CD4-positive, alpha-beta T cell (primary cell): Measurements from ENCODE around the gene HEATR5A. TPM values are rescaled to one million over a fixed set of nuclear protein-coding genes. Genes with fewer than 3 reads are reported as not detected.

ENCODE experiments used
- ATAC-seq: fragments of 200-7000 bp; cut with Tn5 transposase; one replicate; pipeline ENCODE4 v1.10.0; 2022; ENCODE audit warnings: mild to moderate bottlenecking; ENCODE audit not compliant: poor library complexity
- CTCF ChIA-PET: fragments of 350-600 bp; sonication (Branson Sonifier 250); formaldehyde crosslinking; loops from one replicate; lab custom pipeline; 2021; ENCODE audit warnings: antibody characterized with exemption, inconsistent platforms; lab: Charles Lee
- POLR2A ChIA-PET: fragments of 350-600 bp; sonication (Branson Sonifier 250); formaldehyde crosslinking; loops from one replicate; lab custom pipeline; 2021; ENCODE audit warnings: antibody characterized with exemption, inconsistent platforms; lab: Charles Lee
- DNase-seq, 14 experiments: peaks; one replicate each; pipeline ENCODE4 v3.0.0-alpha.2; 2013 to 2020; ENCODE audit warnings: mixed read lengths in 2 of 14
- H3K27ac ChIP-seq, 2 donors: one replicate each; pipeline versions ENCODE4 v1.5.1 to v1.7.0; 2013; ENCODE audit warnings: low read length in 2 of 2, low read depth in 1 of 2, mild to moderate bottlenecking in 1 of 2
- H3K27me3 ChIP-seq, 2 experiments: 1 replicate in 1 of 2; 2 replicates in 1 of 2; pipeline versions ENCODE4 v1.6.1 to v1.7.0; 2013; ENCODE audit warnings: low read length in 2 of 2, control low read depth in 1 of 2, mild to moderate bottlenecking in 1 of 2, moderate library complexity in 1 of 2; ENCODE audit not compliant: insufficient read depth in 2 of 2, control insufficient read depth in 1 of 2
- H3K36me3 ChIP-seq: one replicate; pipeline ENCODE4 v1.6.1; 2013; ENCODE audit warnings: low read length, control low read depth; ENCODE audit not compliant: insufficient read depth
- H3K4me1 ChIP-seq: one replicate; pipeline ENCODE4 v1.6.1; 2013; ENCODE audit warnings: low read length, control low read depth; ENCODE audit not compliant: insufficient read depth
- H3K4me3 ChIP-seq: one replicate; pipeline ENCODE4 v1.5.1; 2013; ENCODE audit warnings: mild to moderate bottlenecking, low read length, moderate library complexity
- H3K9me3 ChIP-seq, 2 experiments: 1 replicate in 1 of 2; 2 replicates in 1 of 2; pipeline versions ENCODE4 v1.6.1 to v1.7.0; 2013; ENCODE audit warnings: low read length in 2 of 2, mild to moderate bottlenecking in 2 of 2, control low read depth in 1 of 2, moderate library complexity in 1 of 2; ENCODE audit not compliant: control insufficient read depth in 1 of 2, insufficient read depth in 1 of 2
- H3K27ac Mint-ChIP-seq: one replicate; pipeline ENCODE4 v1.8.0; 2020; ENCODE audit warnings: mixed read lengths
- H3K27me3 Mint-ChIP-seq: one replicate; pipeline ENCODE4 v1.8.0; 2021; ENCODE audit warnings: mixed read lengths
- H3K36me3 Mint-ChIP-seq: one replicate; pipeline ENCODE4 v1.8.0; 2021; ENCODE audit warnings: low read depth, mixed read lengths
- H3K4me1 Mint-ChIP-seq: one replicate; pipeline ENCODE4 v1.8.0; 2021; ENCODE audit warnings: low read depth, mixed read lengths
- H3K4me3 Mint-ChIP-seq: one replicate; pipeline ENCODE4 v1.8.0; 2020; ENCODE audit warnings: mild to moderate bottlenecking, mixed read lengths
- H3K9me3 Mint-ChIP-seq: one replicate; pipeline ENCODE4 v1.8.0; 2020; ENCODE audit warnings: mixed read lengths
- CTCF ChIP-seq: fragments of 200-600 bp; IDR thresholded peaks from one replicate; pipeline ENCODE4 v1.8.0; 2022; ENCODE audit warnings: antibody characterized with exemption, mild to moderate bottlenecking
- intact Hi-C, 2 experiments: fragments of 100-400 bp; cut with DNase I in 1 of 2; cut with micrococcal nuclease in 1 of 2; formaldehyde crosslinking; loops; one replicate each; pipeline versions ENCODE4 v1.15.1 to v1.9.0; 2023 to 2025; cut with DNase I, micrococcal nuclease
- total RNA-seq, 174 experiments: library from RNA in 2 of 174; stranded (reverse) in 2 of 174; gene quantifications; one replicate each; pipeline ENCODE4 v1.2.3 and lab custom pipeline; 2021 to 2026

The HEATR5A gene
- total RNA-seq, 2 experiments from 2014 or later: 5.2 to 5.5 TPM

- Mint-ChIP-seq H3K36me3 (no peaks in the 10 kb centered on the region), H3K27ac (no peak overlapping the region), H3K4me1 (no peaks in the 10 kb centered on the region), H3K9me3 (peaks cover 4% of the 10 kb centered on the region), H3K4me3 (no peak overlapping the region), H3K27me3 (no peaks in the 10 kb centered on the region)
- Histone ChIP-seq H3K27ac (no peak overlapping the region), H3K36me3 (no peaks in the 10 kb centered on the region), H3K4me3 (no peak overlapping the region), H3K27me3 (no peaks in the 10 kb centered on the region), H3K4me1 (no peaks in the 10 kb centered on the region), H3K9me3 (peaks cover 0 to 3% of the 10 kb centered on the region in 2 experiments)
- DNase-seq (no peak), ATAC-seq (no peak)
- POLR2A ChIA-PET: no interaction called here
- no peak for TF ChIP-seq CTCF
- intact Hi-C loops: no loop called here
- CTCF ChIA-PET: no interaction called here
These were observed 137.2 kb downstream of the HEATR5A start for GRCh38 chr14:31283153-31283552.

- ChIA-PET POLR2A (no interaction called here), CTCF (no interaction called here)
- Mint-ChIP-seq H3K9me3 (peaks cover 6% of the 10 kb centered on the region), H3K27me3 (no peaks in the 10 kb centered on the region), H3K4me1 (no peaks in the 10 kb centered on the region), H3K4me3 (no peak overlapping the region), H3K27ac (no peak overlapping the region), H3K36me3 (no peaks in the 10 kb centered on the region)
- Histone ChIP-seq H3K4me1 (no peaks in the 10 kb centered on the region), H3K9me3 (peaks cover 0 to 6% of the 10 kb centered on the region in 2 experiments), H3K4me3 (no peak overlapping the region), H3K27me3 (no peaks in the 10 kb centered on the region), H3K27ac (no peak overlapping the region), H3K36me3 (no peaks in the 10 kb centered on the region)
- DNase-seq: no peak
- TF ChIP-seq CTCF: no peak
- ATAC-seq: no peak
- intact Hi-C loops: no loop called here
These were observed 139.5 kb downstream of the HEATR5A start for GRCh38 chr14:31280871-31281220.

GRCh38 chr14:31280132-31280870 is 140.0 kb downstream of the HEATR5A start:
- H3K27me3 Mint-ChIP-seq: no peaks in the 10 kb centered on the region
- ChIA-PET POLR2A (no interaction called here), CTCF (interaction anchor here (0.7 kb wide), 1 partner anchor 9 kb away, joined by 3 read pairs; no protein-coding TSS in a partner anchor)
- no peaks in the 10 kb centered on the region for H3K4me1 Mint-ChIP-seq
- TF ChIP-seq CTCF: no peak
- Histone ChIP-seq H3K27me3 (no peaks in the 10 kb centered on the region), H3K4me1 (no peaks in the 10 kb centered on the region), H3K36me3 (no peaks in the 10 kb centered on the region), H3K4me3 (no peak overlapping the region), H3K27ac (no peak overlapping the region), H3K9me3 (peaks cover 0 to 8% of the 10 kb centered on the region in 2 experiments)
- no peak for DNase-seq
- no peaks in the 10 kb centered on the region for H3K36me3 Mint-ChIP-seq
- no peak overlapping the region for H3K4me3 Mint-ChIP-seq
- intact Hi-C loops: no loop called here
- peaks cover 6% of the 10 kb centered on the region for H3K9me3 Mint-ChIP-seq
- no peak for ATAC-seq
- H3K27ac Mint-ChIP-seq: no peak overlapping the region
